GM21390 (cell line): ENCODE measurements around the gene TSPAN5.

Experiments used
- ATAC-seq: cut with Tn5 transposase; IDR thresholded peaks from one replicate; pipeline ENCODE4 v1.9.1; 2021; ENCODE audit not compliant: unreplicated experiment

The TSPAN5 gene

GRCh38 chr4:98601708-98602107 lies 56.7 kb downstream of the TSPAN5 start:
- ATAC-seq, result peak; percentile 79

GRCh38 chr4:98599617-98600205 lies 58.7 kb downstream of the TSPAN5 start:
- ATAC-seq, result no peak

GRCh38 chr4:98586962-98587354 lies 71.5 kb downstream of the TSPAN5 start:
- no peak for ATAC-seq

GRCh38 chr4:98586291-98586961 lies 72.0 kb downstream of the TSPAN5 start:
- no peak for ATAC-seq

- no peak for ATAC-seq
Observed at GRCh38 chr4:98585596-98585995, 72.8 kb downstream of the TSPAN5 start.

DNA sequence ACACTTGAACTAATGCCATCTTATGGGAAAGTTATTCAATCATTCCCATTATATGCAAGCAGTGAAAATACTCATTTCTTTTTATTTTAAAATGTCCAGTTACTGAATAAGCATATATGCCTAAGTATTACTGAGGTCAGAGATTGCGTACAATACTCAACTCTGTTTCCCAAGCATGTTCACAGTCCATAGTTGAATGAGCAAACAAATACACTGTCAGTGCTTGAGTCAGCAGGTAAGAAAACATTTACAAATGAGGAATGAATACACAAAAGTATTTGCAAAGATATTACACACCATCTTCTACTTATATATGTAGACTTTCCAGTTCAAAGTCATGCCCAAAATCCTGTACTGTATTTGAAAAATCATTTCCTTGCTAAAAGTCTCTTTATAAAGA lies 74.1 kb downstream of the TSPAN5 start:
- ATAC-seq, result no peak

DNA sequence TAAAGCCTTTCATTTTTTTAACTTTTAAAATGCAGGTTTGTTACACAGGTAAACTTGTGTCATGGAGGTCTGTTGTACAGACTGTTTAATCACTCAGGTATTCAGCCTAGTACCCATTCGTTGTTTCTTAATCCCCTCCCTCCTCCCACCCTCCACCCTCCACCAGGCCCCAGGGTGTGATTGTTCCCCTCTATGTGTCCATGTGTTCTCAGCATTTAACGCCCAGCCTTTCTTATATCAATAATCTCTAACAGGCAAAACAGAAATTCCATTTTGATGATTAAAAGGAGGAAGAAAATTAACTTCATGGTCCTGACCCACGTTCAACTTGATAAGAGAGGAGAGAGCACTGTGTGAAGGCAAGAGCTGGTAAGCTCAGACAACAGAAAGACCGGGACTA lies 75.1 kb downstream of the TSPAN5 start:
- no peak for ATAC-seq

DNA sequence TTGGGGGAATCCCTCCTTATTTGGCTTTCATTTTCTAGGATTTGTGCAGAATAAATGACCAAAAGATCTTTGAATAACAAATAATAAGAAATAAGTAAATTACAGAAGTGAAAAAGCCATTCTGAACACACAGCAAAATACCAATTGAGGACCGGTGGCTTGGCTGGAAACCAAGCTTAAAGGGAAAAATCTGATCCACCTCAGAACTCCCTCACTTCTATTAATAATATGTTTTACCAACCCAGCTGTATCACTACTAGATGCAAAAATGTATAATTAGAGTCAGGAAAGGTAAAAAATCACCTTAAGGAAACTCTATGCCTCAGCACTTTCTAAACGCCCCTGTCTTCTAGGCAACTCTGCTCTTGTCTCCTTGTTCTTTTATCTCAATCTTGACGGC lies 77.3 kb downstream of the TSPAN5 start:
- ATAC-seq, result no peak

DNA sequence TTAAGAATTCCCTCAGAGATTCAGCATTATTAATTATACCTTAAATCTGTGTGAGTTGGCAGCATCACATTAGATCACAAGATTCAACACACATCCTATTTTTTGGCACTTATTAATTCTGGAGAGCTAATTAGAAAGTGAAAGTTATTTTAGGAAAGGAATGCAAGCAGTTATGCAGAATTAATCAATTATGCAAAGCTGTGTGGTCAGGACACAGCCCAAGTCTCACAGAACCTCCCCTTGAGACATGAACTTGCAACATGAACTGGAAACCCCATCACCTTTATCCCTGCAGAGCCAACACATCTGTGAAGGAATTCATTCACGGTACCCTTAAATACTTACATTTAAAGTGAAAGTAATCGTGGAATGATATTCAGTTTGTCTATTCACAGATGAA lies 80.5 kb downstream of the TSPAN5 start:
- no peak for ATAC-seq

DNA sequence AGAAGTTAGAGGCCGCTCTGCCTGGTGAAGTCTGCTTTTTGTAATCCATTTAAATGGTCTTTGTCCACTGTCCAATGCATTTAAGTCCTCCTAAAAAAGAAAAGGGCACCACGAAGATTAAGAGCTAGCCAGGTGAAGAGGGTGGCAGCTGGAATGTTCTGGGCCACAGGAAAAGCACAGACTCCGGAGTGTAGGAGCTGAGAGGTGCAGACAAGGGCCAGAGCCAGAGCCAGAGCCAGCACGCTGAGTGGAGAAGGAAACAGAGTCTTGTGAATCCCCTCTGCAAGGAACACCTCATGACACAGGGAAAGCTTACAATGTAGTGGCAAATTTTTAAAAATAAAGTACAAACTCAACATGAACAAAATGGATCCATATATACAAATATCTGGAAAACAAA lies 83.6 kb downstream of the TSPAN5 start:
- no peak for ATAC-seq

DNA sequence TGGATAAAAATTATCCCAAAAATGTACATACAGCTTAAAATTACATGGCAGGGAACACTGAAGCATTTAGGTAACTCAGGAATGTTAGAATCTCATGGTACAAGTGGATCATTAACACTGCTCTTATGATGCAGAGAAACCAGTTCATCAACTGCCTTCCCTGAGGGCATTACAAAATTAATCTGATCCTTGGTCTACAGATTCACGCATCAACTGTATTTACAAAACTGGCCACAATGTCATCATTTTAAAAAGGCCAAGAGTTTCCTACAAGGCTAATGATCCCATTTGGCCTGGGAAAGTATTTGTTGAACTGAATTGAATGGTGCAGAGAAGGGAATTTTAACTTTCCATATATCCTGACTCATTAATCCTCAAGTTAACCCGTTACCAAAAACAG lies 84.6 kb downstream of the TSPAN5 start:
- no peak for ATAC-seq

DNA sequence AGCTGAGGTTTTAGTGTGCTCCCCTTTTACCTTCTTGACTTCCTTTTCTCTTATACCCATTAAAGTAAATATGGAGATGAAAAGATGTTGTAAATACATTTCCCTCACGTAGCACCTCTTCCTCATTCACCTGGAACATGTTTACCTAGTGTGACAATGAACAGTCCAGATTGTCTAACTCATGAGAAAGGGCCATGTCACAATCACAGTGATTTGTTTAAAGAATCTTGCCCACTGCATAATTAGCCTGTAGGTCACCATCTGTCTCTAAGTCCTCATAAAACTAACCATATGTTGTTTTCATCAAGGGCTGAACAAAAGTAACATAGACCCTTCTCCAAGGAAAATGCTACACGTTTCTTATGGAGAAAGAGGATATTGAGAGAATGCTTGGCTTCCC lies 85.7 kb downstream of the TSPAN5 start:
- ATAC-seq, result no peak

DNA sequence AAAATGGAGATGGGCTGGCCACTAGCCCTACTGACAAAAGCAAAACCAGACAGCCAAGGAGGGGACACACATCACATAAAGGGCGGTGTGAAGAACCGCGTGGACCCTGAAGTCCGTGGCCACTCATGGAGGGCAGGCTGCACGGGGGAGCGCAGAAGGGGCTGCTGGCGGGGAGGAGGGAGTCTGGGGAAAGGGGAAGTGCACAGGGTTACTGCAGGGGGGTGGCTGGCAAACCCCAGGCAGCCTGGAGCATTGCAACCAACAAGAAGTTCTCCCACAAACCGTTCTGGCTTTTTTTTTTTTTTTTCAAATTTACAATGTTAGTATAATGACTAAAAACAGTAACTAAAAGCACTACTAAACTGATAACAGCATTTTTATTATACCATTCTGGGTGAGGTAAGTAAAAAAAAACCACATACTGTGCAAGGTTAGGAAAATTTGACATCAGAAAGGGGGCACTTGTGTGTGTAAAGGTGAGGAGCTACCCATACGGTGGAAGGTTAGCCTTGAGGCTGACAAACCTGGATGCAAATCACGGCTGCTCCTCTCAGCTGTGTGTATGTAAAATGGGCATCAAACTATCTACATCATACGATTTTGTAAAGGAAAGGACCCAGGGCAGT lies 87.1 kb downstream of the TSPAN5 start:
- no peak for ATAC-seq

DNA sequence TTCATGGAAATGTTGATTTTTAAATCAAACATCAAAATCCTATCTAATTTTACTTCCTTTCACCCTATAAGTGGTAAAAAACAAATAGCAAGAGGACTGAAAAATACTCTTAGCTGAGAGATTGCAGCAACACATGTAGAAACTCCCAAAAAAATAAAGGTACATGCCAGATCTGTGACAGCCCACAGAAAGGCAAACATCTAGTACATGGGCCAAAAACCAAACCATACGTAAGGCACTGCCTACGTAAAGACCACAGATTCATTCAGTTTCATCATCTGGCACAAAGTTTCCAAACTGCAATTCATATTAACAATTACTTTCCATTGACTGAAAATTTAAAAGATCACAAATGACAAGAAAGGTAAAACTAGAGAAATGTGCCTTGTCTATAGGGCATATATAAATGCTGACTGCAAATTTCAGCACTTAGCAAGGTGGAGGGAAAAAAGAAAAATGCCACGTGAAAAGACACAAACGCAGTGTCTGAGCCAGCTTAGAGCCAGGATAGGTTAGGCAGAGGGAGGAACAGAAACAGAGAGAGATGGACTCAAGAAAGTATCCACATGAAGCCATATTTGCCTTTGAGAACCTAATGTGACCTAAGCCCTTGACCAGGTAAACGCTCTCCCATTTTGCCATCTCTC lies 88.1 kb downstream of the TSPAN5 start:
- ATAC-seq, result no peak

DNA sequence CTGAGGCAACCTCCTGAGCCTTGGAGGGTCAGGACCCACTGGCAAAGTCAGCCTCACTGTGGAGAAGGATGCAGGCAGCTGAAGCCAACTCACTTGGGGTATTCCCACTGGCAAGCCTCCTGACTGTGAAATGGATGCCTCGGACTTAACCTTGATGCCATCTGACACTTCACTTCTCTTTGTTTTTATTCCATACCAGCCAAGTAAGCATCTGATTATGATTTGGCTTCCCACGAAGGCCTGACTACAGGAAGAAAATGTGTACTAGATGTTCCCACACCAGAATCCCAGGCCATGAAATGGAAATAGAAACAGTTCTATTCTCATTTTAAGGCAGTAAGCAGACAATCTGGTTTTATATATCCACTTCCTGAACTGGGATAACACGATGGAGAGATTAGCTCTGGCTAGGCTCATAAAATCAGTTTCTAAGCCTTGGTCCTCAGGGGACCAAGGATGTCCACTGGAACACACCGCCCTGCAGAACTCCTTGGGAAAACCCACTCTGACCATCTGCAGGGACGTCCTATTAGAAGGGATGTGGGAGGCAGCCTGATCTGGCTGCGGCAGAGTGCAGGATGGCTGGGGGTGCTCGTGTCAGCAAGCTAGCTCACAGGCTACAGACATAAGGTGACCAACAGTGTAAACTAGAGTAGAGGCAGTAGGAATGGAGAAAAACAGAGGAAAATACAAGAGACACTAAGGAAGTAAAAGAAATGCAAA lies 89.3 kb downstream of the TSPAN5 start:
- no peak for ATAC-seq

- no peak for ATAC-seq
Observed at GRCh38 chr4:98567611-98568010, 90.8 kb downstream of the TSPAN5 start.

GRCh38 chr4:98566361-98567008 lies 91.9 kb downstream of the TSPAN5 start:
- no peak for ATAC-seq

DNA sequence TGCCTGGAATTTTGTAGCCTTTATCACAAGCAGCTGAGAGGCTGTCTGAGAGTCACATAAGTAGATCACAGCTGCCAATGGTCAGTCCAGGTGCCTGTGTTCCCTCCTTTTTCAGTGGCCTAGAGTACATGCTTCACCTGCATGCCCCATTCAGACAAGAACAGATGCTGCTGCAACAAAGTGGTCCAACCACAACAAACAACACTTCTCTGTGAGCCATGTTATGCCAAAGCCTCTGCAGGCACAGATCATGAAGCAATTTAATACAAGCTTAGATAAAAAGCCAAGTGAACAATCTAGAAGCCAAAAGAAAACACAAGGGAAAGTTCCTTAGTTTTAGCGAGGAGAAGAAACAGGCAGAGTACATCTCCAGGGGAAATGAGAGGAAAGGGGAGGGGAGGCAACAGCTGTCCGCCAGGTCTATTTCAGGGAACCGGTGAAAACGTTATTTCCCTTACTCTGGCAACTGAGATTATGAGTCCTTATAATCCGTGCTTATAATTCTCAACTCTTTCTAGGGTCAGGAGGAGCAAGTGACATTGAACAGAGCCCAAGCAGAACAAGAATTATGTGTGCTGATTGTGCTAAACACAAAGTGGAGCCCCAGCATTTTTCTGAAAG lies 92.6 kb downstream of the TSPAN5 start:
- no peak for ATAC-seq

- no peak for ATAC-seq
Observed at GRCh38 chr4:98564852-98565251, 93.6 kb downstream of the TSPAN5 start.

GRCh38 chr4:98560321-98560720 lies 98.1 kb downstream of the TSPAN5 start:
- no peak for ATAC-seq
